Hematopoietic multipotent progenitor cell treated with erythropoietin and hydrocortisone succinate and interleukin-3 and kit ligand, for 17 days (in vitro differentiated cells): ENCODE data around the gene TMEM258.

ENCODE experiments used
- DNase-seq: peaks from one replicate; pipeline ENCODE4 v3.0.0-alpha.2; 2015; ENCODE audit warnings: low spot score

The TMEM258 gene

DNA sequence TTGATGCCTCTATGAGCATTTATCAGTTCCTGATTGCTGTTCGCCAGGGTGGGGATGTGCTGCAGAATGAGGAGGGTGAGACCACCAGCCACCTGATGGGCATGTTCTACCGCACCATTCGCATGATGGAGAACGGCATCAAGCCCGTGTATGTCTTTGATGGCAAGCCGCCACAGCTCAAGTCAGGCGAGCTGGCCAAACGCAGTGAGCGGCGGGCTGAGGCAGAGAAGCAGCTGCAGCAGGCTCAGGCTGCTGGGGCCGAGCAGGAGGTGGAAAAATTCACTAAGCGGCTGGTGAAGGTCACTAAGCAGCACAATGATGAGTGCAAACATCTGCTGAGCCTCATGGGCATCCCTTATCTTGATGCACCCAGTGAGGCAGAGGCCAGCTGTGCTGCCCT, 3.1 kb upstream of the TMEM258 start:
- DNase-seq: no peak

DNA sequence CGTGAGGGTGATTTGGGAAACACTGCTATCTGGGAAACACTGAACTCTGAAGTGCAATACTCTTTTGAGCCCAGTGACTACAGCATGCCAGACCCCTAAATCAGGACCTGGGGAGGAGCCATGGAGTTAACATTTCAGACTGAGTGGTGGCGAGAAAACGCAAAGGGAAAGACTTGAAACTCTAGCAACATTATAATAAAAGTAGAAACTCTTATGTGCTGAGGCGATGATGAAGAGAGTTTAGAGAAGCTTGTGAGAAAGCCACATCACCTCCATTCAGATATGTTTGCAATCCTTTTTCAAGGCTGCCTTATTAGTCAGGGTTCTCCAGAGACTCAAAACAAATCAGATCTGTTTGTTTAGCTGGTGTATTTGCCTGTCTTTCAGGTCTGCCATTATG, 2.2 kb upstream of the TMEM258 start:
- no peak for DNase-seq

DNA sequence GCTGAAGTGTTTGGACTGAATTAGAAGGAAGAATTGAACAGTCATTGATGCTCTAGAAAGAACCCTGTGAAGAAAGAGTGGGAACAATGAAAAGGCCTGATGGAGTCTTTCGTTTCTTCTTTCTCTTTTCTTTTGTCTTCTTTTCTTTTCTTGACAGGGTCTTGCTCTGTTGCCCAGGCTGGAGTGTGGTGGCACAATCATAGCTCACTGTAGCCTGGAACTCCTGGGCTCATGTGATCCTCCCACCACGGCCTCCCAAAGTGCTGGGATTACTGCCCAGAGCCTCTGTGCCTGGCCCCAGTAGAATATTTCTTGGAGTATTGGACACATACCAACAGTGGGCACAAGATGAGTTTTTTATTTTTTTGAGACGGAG, 1.4 kb upstream of the TMEM258 start:
- DNase-seq: no peak

DNA sequence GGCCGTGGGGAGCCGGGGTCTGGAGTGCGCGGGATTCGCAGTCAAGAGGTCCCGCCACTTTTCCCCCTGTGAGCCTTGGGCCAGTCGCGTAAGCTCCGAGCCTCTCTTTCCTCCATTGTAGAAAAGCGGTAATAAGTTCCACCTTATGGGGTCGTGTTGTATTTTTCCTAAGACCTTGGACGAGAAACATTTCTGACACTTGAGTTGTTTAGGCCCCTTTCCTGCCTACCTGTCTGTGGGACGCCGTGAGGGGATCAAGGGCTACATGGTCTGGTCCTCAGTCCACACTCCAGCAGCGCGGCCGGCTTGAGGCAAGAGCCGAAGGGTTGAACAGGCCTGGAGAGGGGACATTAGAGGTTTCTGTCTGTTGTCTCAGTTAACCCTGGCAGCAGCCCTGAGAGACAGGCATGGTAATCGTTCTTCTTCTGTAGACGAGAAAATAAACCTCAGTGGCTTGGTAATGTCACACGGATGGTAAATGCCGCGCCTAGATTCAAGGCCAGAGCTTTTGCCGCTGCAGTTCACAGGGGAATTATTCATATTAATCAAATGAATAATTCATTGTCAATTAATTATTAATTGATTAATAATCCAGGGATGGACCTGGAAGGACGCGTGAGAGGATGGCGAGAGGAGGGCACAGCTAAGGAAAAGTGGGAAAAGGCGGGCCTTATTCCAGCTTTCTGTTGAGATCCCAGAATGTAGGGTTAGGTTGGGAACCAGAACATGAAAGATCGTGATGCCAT, 857 bp upstream of the TMEM258 start:
- DNase-seq: no peak

DNA sequence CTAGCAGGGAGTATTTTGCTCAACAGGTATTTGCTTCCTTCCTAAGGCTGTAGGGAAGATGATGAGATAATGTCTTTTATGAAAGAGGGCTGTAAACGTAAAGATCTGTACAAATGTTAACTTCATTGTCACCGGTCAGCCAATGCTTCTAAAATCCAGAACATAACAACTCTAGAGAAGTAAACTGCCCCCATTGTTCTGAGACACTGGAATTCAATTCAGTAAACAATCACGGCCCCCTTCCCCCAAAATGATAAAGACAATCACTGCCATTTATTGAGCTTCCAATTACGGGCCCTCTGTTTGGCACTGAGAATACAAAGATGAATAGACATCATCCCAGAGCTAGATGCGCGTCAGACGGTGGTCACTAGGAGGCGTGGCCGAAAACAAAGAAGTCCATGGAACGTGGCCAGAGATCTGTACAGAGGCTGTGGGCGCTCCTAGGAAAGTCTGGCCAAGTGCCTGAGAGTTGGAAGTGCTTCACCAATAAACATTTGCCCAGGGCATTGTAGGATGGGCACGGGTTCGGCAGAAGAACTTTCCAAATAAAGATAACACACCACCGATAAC, 576 bp downstream of the TMEM258 start:
- peak; percentile 65 for DNase-seq

DNA sequence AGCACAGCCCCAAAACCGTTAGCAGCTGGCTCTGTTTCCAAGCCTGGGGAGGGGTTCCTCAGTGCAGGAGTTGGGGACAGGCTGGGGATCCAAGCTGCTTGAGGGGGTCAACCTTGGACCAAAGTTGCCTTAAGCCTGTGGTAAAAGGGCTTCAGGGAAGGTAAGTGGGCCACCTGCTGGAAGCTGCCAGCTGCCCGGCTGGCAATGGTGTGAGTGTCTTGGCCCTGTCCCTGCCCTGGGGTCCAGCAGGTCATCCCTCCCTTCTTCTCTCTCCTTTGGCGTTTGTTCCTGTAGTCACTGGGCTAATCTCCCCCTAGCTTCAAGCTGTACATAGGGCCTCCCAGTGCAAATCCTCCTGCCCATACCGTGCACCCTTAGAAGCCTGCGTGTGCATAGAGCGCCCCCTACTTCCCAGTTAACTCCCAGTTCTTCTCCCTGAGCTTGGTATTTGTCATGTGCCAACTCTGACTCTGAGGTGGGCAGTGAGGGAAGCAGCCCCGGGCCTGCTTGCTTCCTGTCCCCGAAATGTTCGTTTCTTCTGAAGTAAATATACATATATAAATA, 4.4 kb downstream of the TMEM258 start:
- peak; percentile 55 for DNase-seq

DNA sequence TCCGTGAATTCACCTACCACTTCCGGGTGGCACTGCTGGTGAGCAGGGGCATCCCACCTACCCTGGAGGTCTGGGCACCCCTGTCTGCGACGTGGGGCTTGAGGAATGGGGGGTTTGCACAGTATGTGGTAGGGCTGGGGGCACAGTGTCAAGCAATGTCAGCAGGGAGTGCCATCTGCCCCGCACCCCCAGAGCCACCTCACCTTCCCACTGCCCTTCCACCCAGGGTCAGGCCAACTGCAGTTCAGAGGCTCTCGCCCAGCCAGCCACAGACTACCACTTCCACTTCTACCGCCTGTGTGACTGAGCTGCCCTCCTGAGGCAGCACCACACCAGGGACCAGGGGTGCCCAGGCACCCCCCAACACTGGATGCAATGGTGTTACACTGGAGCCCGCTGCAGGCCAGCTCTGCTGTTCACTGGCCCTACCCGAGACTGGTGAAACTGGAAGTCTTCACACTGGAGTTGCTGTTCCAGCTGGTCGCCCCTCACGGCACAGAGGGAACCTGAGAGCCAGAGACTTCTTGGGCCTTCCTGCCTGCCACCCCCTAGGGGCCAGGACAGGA, 6.5 kb downstream of the TMEM258 start:
- no peak for DNase-seq

DNA sequence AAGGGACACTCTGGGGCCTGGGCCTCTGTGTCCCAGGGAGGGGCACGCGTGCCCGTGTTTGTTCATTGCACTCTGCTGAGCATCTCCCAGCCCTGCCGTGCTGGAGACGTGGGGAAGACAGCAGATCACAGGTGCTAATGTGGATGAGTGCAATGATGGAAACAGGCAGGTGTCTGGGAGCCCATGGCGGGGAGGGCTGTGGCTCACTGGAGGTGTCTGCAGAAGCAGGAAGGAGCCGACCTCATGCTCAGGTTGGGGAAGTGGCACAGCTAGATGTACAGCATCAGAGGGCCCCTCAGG, 7.9 kb downstream of the TMEM258 start:
- DNase-seq: no peak

DNA sequence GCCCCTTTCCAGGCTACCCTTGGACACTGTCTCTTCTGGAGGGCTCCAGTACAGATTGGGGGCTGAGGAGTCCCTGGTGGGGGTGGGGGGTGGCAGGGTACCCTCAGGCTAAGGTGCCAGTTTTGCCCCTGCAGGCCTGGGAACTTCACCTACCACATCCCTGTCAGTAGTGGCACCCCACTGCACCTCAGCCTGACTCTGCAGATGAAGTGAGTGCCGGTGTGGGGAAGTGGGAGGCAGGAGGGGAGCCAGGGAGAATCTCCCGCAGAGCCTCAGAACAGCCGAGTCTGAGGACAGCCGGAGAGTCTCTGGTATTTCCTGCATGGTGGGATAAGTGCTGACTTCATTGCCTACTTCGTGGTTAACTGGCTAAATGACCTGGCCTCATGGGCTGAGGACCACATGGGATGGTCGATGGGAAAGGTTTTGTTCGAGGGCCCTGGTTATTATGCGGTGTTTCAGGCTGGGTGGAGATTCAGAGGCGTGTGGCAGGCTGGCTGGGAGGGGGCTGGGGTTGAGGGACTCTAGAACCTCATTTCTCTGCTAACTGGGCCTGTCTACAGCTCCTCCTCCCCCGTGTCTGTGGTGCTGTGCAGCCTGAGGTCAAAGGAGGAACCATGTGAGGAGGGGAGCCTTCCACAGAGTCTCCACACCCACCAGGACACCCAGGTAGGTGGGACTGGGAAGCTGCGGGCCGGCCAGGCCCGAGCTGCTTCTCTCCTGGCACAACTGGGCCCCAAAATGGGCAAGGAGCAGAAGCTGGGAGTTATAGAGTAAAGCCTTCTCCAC, 8.5 kb downstream of the TMEM258 start:
- DNase-seq: no peak

DNA sequence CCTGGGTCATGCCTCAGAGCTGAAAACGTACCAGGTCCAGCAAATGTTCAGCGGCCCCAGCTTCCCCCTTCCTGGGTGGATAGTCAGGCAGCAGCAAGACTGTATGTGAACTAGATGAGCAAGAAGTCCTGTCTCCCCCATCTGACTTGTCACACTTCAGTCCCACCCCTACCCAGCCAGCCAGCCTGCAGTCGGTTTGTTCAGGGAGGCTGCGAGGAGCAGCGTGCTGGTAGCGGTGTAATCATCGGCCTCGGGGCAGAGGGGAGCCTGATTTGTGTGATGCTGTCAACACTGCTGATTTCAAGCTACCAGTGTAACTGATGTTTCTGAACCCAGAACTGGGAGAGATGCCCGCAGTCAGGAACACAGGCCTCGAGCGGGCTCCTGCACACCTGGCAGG, 9.6 kb downstream of the TMEM258 start:
- DNase-seq: no peak

DNA sequence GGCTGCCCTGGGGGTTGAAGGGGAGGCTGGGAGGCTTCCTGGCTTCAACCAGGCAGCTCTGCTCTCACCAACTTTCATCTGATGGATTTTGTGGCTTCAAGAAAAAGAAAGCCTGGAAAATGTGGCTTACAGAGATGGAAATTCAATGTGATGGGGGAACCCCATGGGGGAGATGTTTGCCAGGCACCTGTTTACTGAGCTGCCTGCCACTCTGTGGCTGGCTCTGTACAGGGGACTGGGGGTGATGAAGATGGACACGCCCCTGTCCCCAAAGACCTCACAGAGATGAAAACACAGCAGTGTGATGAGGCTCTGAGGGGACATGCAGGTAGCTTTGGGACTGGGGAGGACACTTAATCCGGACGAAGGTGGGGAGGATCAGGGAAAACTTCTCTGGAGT, 10.1 kb downstream of the TMEM258 start:
- no peak for DNase-seq

DNA sequence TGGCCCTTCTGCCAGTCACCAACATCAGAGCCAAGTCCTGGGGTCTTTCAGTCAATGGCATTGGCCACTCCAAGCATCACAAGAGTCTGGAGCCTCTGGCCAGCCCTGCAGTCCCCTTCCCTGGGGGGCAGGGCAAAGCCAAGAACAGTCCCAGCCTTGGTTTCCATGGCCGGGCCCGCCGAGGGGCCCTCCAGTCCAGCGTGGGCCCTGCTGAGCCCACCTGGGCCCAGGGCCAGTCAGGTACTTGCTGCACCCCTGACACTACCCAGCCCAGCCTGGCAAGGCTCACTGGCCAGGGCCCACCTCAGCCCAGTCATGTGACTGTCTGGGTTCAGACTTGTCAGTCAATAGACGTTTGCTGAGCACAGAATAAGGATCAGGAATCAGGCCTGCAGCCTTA, 10.8 kb downstream of the TMEM258 start:
- no peak for DNase-seq

DNA sequence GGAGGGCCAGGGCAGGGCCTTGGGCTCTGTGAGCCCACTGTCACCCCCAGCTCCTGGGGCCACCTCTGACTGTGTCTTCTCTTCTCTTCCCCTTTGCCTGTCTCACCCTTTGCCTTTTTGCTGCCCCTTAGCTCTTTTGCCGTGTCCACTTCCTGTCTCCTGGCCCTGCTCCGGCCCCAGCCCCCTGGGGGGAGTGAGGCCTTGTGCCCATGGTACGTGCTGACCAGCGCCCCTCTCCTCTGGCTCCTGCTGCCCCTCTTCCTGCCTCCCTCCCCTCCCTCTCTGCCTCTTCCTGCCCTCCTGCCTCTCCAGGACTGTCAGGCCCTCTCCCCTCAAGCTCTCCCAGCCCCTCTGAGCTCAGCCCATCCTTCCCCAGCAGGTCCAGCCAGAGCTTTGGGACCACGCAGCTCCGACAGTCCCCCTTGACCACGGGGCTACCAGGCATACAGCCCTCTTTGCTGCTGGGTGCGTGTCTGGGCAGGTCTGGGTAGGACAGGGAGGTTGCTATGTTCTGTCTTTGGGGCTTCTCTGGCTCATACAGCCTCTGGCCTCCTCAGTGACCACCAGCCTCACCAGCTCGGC, 11.7 kb downstream of the TMEM258 start:
- no peak for DNase-seq

DNA sequence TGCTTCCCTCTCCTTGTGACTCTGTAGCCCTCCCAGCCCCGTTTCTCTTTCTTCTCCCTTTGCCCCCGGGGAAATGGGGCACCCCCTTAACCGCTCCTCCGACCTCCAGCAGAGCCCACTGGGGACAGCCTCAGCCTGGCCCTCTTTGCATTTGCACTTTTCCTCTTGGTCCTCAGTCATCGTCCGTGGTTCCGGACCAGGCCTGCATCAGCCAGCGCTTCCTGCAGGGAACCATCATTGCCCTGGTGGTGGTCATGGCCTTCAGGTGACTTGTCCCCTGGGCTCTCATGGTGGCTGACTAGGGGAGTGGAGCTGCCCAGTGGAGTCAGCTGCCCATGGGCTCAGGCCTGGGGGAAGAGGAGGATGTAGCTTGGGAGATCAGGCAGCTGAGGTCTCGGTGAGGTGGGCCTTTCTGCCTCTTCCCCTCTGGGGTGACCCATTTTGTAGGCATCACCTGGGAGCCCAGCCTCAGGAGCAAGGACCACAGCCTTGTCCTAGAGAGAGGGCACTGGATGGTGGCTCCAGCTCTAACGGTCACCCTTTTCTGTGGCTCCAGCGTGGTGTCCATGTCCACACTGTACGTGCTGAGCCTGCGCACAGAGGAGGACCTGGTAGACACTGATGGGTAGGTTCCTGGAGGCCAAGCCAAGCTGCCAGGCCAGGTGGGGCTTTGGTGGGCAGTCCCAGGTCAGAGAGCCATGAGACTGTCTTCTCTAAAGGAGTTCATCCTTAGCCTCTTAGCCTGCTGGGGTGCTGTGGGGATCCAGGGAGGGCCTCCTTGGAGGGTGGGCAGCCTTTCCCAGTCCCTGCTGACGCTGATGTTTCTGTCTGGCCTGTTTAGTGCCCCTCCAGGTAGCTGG, 12.5 kb downstream of the TMEM258 start:
- DNase-seq: no peak

DNA sequence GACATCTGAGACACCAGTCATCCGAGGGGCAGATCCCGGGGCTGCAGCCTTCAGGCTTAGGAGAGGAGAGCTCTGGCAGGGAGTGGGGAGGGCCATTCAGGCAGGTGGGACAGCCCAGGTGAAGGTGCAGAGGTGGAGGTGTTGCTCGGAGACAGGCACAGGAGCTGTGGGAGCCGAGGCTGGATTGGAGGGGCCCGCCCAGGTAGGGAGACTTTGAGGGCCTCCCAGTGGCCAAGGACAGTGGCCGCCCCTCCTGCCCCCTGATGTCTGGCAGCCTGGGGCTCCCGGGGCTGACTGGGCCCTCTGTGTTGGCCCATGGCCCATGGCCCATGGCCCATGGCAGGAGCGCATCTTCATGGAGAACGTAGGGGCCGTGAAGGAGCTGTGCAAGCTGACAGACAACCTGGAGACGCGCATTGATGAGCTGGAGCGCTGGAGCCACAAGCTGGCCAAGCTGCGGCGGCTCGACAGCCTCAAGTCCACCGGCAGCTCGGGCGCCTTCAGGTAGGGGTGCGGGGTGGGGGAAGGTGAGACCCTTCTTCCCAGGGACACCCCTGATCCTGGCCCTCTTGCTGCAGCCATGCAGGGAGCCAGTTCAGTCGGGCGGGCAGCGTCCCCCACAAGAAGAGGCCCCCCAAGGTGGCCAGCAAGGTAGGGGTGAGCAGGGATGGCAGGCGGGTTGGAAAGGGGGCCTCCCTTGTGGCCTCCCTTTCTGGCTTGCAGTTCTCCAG, 13.3 kb downstream of the TMEM258 start:
- DNase-seq: no peak

DNA sequence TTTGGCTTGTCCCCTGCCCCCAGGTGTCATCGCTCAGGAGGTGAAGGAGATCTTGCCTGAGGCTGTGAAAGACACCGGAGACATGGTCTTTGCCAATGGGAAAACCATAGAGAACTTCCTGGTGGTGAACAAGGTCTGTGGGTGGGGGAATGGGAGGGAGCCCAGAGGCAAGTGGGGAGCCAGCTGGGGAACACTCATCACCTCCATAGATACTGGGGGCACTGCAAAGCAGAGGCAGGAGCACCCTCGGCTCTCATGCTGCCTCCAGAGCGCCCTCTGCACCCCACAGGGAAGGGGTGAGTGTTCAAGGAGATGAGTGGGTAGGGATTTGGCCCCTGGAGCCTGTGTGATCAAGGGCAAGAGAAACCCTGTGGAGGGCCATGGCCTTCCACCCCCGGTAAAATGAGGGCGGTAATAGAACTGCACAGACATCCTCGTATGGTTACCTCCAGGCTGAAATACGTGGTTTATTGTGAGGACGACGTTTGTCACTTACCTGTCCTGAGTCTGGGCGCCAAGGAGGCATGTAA, 14.0 kb downstream of the TMEM258 start:
- DNase-seq: no peak

DNA sequence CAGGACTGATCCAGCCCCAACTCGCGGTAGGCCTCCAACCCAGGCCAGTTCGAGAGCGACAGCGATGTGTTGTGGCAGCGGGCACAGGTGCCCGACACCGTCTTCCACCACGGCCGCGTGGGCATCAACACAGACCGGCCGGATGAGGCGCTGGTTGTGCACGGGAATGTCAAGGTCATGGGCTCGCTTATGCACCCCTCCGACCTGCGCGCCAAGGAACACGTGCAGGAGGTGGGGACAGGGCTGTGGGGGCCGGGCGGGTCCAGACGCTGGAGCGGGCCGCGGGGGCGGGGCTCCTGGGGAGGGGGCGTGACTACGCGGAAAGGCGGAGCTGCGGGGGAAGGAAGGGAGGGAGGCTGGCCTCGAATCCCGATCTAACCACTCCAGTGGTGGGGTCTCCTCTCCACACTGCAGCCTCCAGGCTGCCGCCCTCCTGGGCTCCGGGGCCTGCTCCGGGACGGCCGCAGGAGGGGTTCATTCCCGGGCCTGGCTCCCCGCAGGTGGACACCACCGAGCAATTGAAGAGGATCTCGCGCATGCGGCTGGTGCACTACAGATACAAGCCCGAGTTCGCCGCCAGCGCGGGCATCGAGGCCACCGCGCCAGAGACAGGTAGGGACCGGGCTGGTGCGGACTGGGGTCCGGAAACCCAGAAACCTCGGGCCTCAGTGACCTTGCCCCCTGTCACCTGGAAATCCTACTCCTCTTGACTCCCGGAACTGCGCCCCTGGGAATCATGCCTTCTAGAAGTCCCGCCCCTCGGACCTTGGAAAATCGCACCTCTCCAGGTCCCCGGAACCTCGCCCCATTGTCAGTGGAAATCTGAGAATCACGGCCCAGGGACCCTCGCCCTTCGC, 14.9 kb downstream of the TMEM258 start:
- DNase-seq: no peak

DNA sequence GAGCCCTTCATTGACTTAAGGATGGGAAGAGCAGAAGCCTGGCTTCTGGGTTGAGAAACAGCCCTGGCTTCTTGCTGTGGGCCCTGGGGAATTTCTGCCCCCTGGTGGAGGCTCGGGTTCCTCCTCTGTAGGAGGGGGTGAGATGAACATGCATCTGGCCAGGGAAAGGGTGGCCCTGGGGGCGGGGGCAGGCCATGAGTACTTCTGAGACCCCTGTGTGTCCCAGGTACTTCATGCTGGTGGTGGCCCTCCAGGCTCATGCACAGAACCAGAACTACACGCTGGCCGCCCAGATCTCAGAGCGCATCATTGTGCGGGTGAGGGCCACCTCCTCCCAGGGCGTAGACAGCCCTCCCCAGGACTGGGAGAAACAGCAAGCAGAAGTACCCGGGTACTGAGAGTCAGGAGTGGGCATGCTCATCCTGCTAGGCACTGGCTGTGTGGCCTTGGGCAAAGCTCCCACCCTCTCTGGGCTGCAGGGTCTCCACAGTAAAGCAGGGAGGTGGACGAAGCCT, 15.8 kb downstream of the TMEM258 start:
- peak; percentile 37 for DNase-seq
